Dermis blood vessel endothelial cell (primary cell): ENCODE results near the gene UBE2D1. TPM values are rescaled to one million over a fixed set of nuclear protein-coding genes. Genes with fewer than 3 reads are reported as not detected.

ENCODE experiments used
- DNase-seq: peaks from one replicate; pipeline ENCODE4 v3.0.0; 2010
- total RNA-seq: library from RNA; depleted of rRNA; stranded (reverse); fragments of >200 nt; gene quantifications from 2 replicates; pipeline ENCODE4 v1.2.3, GENCODE V29; 2014

The UBE2D1 gene
- 9.4 and 11.3 TPM in 2 replicates for total RNA-seq

DNA sequence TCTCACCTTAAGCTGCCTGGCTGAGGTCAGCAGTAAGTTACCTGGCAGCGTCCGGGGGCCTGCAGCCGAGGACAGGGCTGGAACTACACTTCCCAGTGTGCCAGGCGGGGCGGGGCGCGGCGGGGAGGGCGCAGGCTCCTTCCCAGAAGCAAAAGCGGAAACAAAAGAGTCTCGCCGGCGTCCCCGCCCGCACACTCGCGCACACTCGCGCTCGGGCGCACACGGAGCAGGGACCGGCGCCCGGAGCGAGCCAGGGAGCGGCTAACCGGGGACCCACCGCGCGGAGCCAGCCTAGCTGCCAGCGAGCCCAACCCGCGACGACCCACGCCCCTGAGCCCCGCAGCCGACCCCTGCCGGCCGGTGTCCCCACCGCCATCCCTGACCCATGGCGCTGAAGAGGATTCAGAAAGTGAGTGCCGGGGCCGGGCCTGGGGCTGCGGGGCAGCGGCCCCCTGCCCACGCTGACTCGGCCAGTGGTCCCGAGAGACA is at the start of gene UBE2D1:
TSS of gene UBE2D1 (plus strand) at position 190 of the 489 bp plus-strand sequence. CDS start at position 386, 196 bp downstream.
- peak; percentile 82 for DNase-seq

DNA sequence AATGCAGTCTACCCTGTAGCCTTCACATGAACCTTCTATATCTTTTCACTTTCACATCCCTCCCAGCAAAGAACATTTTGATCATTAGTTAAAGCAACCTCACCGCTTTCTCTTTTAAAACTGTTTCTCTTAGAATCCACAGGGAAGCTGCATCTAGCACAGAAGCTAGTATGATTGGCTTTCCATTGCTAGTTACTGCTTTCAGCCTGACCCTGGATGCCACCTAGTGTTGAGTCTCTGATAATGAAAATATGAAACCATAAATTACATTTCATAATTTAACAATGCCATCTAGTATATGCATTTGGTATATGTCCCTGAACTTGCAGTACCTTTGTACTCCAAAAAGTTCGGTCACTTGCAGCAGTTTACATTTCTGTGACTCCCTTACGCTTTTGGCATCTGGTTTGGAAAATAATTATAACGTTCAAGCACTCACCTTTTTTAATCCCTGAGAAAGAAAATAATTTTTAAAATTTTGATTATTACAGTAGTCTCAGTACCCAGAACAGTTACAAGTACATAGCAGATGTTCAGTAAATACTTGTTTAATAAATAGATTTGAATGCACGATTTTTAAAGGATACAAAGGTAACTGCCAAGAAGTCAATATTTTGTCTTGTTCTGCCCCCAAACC is 43.1 kb upstream of the UBE2D1 start:
- peak; percentile 81 for DNase-seq

DNA sequence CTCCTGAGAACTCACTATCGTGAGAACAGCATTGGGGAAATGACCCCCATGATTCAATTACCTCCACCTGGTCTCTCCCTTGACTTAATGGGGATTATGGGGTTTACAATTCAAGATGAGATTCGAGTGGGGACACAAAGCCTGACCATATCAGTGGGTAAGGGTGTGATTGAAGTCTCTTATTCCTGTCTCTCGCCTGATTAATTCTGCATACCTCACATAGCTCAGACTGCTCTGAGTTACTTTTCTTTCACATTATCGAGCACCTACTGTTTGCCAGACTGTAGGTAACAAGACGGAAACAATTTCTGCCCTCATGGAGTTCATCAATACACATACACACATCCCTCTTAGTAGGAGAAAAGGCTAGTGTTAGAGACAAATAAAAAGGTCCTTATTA is 40.8 kb upstream of the UBE2D1 start:
- DNase-seq: no peak

DNA sequence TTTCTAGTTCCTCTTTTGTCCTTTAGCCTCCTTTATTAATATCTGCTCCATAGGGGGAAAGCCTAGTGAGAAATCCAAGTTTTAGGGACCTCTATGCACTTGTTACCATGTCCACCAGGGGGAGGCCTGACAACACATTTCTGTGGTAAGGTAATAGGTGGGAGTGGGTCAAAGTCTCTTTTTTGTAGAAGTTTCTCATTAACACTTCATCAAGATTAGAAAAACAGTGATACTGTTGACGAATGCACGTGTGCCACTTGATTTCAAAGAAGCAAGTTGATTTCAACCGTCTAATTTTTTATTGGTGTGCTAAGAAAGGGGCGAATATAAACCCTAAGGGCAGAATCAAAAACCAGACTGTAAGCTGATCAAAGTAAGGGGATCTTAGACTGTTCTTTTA is 35.2 kb upstream of the UBE2D1 start:
- DNase-seq: peak; percentile 77

DNA sequence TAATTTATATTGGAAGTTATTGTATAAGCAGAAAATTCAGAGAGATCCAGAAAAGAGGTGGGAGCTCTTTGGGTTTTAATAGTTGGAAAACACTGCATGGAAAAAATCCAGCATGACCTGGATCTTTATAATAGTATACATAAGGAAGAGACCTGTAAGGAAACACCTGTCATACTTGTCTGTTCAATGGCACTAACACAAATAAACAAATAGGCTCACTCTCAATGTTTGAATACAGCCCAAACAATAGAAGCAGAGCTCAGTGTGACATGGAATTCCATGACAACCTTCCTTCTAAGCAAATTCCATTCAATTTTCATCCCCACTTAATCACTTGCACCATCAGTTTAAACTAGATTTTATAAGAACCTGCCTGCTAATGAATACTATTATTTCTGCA is 34.1 kb upstream of the UBE2D1 start:
- peak; percentile 12 for DNase-seq

DNA sequence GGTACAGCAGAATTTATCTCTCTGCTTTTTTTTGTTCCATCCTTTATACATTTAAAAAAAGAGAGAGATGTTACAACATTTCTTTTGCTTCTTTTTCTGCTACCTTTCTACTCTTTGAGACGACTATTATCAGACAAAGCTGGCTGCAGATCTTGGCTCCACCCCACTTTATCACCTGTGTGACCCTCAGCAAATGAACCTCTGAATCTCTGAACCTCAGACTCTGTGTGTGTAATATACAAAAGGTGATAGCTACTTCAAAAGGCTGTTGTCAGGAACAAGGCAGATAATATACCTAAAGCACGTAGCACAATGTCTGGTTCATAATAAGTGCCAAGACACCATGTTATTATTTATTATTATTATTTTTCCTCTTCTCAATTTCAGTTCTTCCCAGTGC is 32.6 kb upstream of the UBE2D1 start:
- no peak for DNase-seq

- DNase-seq: no peak
Measured at GRCh38 chr10:58304099-58304633, 30.6 kb upstream of the UBE2D1 start.

DNA sequence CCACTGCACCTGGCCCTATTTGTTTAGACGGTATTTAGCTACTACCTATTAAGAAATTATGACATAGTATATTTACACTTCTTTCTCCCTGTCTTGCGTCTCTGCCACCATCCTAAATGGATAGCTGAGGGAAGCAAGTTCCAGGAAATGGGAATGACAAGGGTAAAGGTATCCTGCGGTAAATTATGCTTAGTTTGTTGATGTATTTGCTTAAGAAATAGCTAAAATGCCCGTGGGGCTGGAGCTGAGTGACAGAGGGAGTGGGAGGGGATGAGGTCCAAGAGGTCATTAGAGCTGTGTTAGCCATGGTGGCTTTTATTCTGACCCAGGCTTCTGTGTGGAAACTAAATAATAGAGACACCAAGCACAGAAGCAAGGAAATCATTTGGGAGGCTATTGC is 29.0 kb upstream of the UBE2D1 start:
- DNase-seq: no peak

DNA sequence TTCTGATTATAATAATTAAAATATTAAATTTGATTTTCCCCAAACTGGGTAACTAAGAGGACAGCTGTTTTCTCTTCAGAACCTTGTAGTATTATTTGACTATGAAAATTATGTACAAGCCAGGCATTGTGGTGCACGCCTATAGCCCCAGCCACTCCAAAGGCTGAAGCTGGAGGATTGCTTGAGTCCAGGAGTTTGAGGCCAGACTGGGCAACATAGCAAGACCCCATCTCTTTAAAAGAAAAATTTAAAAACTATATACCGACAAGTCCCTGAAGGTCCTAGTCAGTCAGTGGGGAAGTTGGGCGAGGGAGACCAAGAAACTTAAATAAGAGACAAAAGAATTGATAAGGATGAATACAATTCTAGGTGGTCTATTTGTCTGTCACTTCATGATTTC is 27.1 kb upstream of the UBE2D1 start:
- DNase-seq: no peak

DNA sequence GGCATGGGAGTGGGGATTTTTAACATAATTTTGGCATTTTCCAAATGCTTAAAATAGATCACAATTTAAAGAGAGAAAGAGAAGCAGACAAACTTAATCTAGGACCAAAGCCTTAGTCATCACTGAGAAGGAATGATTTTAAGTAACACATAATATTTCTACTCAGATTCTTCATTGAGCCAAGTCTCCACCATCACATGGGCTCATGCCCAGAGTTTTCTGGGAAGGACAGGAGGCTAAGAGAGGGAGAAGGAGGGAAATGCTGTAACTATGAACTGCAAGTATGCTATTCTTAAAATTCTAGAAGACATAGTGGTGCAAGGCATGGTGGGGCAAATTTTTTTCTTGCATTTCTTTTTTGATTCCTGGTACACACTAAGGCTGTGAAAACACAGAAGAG is 23.8 kb upstream of the UBE2D1 start:
- no peak for DNase-seq

- no peak for DNase-seq
Measured at GRCh38 chr10:58316874-58317273, 17.9 kb upstream of the UBE2D1 start.

DNA sequence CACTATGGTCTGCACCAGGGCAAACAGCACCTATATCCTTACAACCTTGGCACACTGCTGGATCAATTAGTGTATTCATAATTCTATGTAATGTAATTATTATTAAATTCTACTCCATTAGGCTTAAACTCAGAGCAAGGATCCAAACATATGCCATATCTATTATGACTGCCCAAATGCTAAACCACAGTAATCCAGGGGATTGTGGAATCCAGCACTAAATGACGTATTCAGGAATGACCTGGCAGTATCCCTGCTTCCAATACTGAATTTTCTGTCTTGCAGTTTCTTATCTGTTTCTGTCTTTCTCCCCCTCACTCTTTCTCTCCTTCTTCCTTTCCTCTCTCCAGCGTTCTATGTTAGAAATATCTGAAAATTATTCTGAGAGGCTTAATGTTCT is 16.5 kb upstream of the UBE2D1 start:
- no peak for DNase-seq

DNA sequence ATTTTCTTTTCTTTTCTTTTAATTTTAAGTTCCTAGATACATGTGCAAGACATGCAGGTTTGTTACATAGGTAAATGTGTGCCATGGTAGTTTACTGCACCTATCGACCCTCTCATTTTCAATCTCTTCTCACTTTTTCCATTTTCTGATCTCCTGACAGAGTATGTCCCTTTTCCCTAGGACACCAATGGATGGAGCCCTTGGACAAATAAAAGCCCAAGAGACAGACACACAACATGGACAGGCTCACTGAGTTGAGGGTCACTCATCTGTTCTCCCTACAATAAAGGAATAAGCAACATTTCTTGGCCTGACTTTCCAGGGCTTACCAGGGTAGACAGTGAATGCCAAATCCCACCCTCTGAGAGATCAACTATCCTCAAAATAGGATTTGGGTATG is 15.2 kb upstream of the UBE2D1 start:
- no peak for DNase-seq

GRCh38 chr10:58320351-58321049 is 14.3 kb upstream of the UBE2D1 start:
- DNase-seq: no peak

DNA sequence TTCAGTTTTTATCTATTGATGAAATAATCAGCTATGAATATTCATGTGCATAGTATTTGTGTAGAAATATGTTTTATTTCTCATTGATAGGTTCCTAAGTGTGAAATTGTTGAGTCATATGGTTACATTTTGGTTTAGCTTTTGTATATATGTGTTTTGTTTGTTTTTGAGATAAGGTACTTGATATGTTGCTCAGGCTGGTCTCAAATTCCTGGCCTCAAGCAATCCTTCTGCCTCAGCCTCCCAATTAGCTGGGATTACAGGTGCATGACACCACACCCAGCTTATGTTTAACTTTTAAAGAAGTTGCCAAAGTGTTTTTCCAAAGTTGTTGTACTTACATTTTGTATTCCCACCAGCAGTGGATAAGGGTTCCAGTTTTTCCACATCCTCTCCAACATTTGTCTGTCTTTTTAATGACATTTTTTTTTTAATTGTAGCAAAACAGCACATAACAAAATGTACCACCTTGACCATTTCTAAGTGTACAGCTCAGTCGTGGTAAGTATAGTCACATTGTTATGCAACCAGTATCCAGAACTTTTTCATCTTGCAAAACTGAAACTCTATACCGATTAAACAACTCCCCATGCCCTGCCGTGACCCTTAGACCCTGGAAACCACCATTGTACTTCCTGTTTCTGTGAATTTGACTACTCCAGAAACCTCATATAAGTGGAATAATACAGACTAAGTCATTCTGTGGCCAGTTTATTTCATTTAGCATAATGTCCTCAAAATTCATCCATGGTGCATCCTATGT is 12.6 kb upstream of the UBE2D1 start:
- DNase-seq: no peak

DNA sequence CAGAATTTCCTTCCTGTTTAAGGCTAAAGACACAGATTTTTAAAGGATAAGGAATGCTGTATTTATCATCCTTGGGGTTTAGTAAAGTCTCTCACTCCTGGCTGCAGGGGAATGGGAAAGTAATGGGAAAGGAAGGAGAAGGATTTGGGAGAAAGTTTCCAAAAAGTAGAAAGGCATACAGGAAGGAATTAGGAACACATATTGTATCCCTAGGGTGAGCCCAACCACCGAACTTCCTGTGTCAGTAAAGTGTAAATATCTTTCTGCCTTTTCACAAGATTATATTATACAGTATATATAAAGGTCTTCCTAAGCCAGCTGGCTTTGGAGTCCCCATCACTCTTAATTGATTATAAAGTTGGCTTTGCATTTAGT is 12.0 kb upstream of the UBE2D1 start:
- DNase-seq: no peak

DNA sequence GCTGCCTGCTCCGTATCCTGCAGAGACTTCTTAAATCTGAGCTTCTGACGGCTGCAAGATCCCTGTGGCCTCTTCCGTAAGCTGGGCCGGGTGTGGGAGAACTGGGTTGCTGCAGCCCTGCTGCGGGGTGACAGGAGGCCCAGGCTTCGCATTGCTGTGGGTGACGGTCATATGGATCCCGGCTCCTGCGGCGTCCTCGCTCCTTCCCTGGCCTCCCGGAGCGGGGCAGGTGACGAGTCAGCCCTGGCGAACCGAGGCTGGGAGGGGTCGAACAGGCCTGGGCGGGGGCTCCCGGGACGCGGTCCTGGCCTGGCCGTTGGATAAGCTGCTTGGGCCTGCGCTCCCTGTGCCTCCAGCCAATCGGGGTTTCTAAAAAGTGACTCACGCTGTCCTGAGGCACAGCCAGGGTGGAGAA is 7.8 kb upstream of the UBE2D1 start:
- peak; percentile 2 for DNase-seq

GRCh38 chr10:58328233-58328632 is 6.6 kb upstream of the UBE2D1 start:
- no peak for DNase-seq

DNA sequence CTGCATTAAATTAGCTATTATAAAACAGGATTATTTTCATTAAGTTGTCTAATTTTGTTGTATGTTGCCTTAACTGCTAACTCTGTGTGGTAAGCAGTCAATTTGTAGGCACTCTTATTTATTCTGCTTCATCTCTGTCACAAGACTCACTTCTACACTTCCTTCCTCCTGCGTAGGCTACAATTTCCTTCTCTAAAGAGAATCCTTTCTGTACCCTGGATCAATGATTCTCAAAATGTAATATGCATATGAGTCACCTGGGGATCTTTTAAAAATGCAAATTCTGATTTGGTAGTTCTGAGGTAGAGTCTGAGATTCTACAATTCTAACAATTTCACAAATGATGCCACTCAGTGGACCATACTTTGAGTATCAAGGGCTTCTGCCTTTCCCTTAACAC is 4.4 kb upstream of the UBE2D1 start:
- no peak for DNase-seq

- no peak for DNase-seq
Measured at GRCh38 chr10:58331646-58332045, 3.2 kb upstream of the UBE2D1 start.

GRCh38 chr10:58335306-58336005 is 650 bp downstream of the UBE2D1 start:
- peak; percentile 53 for DNase-seq

GRCh38 chr10:58336242-58336641 is 1.4 kb downstream of the UBE2D1 start:
- no peak for DNase-seq

DNA sequence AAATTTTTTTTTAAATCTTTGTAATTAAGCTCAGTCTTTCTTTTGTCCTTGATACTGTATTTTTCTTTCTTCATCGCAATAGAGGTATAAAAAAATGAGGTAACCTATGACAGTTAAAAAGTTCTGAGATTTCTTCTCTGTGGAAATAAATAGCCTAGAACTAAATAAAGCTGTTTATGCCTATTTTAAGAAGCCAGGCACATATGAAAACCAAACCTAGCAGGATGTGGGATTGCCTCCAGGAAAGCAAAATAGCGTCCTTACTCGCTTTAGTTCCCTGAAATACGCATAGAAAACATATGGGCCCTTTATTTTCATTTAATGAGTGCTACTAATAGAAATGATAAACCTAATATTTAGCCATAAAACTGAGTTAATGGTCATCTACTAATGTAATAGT is 6.6 kb downstream of the UBE2D1 start:
- no peak for DNase-seq
